Fibroblast of skin of left quadriceps (primary cell): ENCODE measurements around the gene GLT1D1.

Experiments used
- DNase-seq, 2 experiments: peaks; one replicate each; pipeline ENCODE4 v3.0.0-alpha.2; 2013; ENCODE audit warnings: low read depth in 2 of 2

The GLT1D1 gene

GRCh38 chr12:128966203-128966810 is 113.0 kb downstream of the GLT1D1 start:
- no peak for DNase-seq

- DNase-seq, result no peak
Measured at GRCh38 chr12:128968668-128969067, 115.4 kb downstream of the GLT1D1 start.

DNA sequence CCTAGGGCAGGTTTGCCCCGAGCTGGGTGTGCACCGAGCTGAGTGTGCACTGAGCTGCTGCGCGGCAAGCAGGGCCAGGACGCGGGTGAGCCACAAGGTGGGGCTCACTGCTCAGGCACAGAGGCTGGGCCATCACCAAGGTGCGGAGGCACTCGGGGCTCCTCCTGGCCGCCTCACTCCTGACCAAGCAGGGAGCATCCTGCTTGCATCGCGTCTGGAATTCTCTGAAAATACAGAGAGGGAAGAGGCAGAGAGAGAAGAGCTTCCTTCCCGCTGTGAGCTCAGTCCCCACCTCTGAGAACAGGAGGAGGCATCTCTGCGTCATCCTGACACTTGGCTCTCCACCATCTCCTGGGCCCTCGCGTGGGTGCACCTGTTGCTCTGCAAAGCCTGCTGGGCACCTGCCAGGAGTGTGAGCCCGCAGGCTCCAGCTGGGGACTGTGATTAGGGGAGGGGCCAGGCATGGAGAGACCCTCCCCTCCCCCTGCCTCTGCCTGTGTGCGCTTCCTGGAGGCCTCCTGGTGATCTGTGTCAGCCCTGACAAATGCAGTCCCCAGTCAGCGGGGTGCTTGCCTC is 116.3 kb downstream of the GLT1D1 start:
- no peak for DNase-seq

GRCh38 chr12:128970110-128970509 is 116.8 kb downstream of the GLT1D1 start:
- DNase-seq, result no peak

GRCh38 chr12:128970941-128971340 is 117.7 kb downstream of the GLT1D1 start:
- no peak for DNase-seq

DNA sequence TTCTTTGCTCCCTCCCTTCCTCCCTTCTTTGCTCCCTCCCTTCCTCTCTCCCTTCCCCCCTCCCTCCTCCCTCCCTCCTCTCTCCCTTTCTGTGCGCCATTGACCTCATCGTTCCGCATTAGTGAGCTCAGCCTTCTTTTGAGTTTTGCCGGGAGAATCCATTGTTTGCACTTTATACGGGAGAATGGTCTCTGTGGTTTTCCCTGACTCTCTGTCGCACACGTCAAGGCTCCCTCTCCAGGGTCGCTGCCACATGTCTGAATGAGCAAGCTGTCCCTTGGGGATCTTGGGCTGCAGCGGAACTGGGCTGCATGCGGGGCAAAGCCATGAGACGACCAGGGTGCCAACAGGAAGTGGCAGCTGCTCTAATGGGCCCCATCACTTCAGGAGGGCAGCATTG is 118.5 kb downstream of the GLT1D1 start:
- no peak for DNase-seq

- DNase-seq, result no peak
Measured at GRCh38 chr12:128973883-128974681, 120.8 kb downstream of the GLT1D1 start.

DNA sequence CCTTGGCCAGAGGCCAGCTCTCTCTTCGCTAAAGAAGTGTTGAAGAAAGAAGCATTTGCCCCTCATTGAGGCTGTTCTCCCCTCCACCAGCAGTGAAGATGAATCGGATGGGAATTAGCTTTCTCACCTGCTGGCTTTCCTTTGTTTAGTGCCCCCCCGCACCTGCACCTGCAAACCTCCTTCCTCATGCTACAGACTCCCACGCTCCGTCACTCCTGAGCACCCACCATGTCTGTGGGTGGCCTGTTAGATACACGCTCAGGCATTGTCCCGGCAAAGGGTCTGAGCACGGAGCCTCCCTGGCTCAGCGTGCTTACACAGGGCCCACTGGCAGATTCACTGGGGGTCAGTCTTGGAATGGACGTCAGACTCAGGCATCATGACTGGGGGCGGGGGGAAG is 121.6 kb downstream of the GLT1D1 start:
- no peak for DNase-seq

GRCh38 chr12:128976120-128976738 is 123.0 kb downstream of the GLT1D1 start:
- no peak for DNase-seq

DNA sequence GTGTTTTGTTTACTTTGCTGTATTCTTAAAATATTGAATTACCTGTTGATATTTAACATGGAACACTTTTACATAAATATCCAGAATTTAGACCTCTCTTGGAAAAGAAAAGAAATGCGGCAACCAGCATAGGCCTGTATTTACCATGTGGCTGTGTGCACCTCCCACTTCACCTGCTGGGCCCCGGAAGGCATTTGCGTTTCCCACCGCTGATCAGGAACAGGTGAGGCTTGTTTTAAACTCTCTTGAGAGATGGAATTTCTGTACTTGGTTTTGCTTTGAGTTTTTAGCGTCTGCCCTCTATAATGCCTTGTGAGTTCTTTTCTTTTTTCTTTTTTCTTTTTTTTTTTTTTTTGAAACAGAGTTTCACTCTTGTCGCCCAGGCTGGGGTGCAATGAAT is 124.2 kb downstream of the GLT1D1 start:
- DNase-seq, result no peak

- DNase-seq, result no peak
Measured at GRCh38 chr12:128978067-128978466, 124.8 kb downstream of the GLT1D1 start.

DNA sequence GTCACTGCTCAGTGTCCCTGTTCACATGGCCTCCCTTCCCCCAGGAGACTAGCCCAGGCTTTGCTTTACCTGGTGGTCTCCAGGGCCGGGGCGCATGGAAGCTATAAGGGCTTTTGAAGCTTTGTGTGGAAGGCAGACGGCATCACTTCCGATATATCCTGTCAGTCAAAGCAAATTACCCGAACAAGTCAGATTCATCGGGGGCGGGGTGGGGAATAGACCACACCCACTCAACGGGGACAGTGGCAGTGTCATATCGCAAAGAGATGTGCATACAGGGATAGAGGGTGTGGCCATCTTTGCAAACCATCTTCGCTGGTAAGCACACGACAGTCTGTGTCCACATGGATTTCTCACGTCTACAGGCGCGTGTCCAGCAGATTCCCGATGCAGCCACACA is 127.3 kb downstream of the GLT1D1 start:
- no peak for DNase-seq

DNA sequence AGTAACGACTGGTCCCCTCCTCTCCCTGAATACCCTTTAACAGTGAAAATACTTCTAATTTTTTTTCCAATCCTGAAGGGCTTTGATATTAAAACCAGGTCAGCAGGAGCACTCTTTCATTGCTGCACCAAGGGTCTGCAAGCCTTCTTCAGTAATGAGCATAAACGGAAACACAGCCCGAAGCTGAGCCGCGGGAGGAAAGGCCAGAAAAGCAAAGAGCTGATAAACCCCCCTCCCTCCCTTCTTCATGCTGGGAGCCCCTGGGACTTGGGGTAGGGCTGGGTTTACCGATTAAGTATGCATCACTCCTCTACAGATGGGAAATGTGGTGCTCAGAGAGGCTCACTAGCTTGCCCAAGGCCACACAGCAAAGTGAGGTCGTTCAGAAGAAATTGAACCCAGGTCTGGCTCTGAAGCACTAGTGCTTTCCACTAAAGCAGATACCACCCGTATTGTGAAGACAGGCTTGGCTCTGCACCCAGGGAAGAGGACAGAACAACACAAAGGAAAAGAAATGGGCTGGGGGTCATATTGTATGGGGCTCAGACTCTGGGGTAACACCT is 128.8 kb downstream of the GLT1D1 start:
- no peak for DNase-seq

- DNase-seq, result no peak
Measured at GRCh38 chr12:128982933-128983332, 129.7 kb downstream of the GLT1D1 start.

DNA sequence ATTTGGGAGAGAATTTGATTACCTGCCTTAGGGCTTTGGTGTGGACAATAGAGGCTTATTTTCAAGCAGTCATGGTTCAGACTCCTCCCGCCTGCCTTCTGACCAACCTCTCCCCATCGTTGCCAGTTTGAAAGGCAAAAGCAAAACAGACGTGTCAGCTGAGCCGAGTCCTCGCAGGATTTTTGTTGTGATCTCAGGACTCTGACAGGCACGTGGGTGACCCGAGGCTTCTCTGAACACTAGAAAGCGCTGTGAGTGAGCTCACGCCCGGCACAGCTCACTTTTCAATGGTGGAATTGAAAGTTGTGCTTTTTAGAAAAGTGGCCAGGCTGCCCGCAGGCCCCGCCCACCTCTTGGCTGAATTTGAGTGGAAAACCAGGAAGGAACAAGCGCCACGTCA is 130.1 kb downstream of the GLT1D1 start:
- no peak for DNase-seq

DNA sequence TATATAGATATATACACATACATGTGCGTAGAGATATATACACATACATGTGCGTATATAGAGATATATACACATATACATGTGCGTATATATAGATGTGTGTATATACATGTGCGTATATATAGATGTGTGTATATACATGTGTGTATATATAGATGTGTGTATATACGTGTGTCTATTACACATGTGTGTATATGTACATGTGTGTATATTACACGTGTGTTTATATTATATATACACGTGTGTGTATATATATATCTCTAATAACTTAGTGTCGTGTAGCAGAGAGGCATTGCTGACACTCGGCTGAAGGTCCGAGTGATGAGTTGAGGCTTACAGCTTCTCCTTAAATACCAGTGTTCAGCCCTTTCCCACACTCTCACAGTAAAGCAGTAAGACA is 133.7 kb downstream of the GLT1D1 start:
- DNase-seq, result no peak

DNA sequence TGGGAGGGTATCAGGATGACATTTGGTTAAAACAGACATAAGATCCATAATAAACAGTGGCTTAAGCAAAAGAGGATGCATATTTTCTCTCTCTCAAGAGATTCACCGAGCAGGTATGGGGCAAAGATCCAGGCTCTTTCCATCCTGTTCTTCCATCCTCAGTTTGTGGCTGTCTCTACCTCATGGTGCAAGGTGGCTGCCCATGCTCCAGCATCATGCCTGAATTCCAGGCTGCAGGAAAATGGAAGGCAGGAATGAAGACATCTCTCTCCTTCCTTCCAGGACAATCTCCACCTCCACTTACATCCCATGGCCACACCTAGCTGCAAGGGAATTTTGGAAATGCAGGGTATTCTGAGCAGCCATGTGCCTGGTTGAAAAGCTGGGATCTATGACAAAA is 136.0 kb downstream of the GLT1D1 start:
- no peak for DNase-seq

DNA sequence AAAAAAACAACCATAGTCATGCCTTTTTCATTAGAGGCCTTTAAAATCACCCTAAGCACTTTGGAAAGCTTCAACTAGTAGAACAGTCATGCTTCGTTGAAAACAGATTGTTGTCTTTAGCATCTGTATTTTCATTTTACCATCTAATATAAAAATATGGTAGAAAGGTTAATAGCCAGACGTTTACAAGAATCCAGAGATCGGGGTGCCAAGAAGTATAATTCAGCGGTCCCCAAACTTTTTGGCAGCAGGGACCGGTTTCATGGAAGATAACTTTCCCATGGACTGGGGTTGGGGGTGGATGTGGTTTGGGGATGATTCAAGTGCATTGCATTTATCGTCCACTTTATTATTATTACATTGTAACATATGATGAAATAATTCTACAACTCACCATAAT is 138.4 kb downstream of the GLT1D1 start:
- no peak for DNase-seq

DNA sequence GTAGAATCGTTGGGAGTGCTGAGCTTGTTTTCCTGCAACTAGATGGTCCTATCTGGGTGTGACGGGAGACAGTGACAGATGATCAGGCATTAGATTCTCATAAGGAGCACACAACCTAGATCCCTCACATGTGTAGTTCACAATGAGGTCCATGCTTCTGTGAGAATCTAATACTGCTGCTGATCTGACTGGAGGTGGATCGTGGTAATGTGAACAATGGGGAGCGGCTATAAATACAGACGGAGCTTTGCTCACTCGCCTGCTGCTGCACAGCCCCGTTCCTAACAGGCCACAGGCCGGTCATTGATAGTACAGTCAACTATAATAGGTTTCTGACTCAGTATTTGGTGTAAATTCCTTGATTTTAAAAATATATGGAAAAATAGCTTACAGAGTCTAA is 138.8 kb downstream of the GLT1D1 start:
- no peak for DNase-seq

GRCh38 chr12:128992550-128992949 is 139.3 kb downstream of the GLT1D1 start:
- DNase-seq, result no peak

- no peak for DNase-seq
Measured at GRCh38 chr12:128994856-128995255, 141.6 kb downstream of the GLT1D1 start.

- DNase-seq, result no peak
Measured at GRCh38 chr12:128995619-128996018, 142.3 kb downstream of the GLT1D1 start.
